ENCODE data around the gene TRA2A. TPM values are rescaled to one million over a fixed set of nuclear protein-coding genes. Genes with fewer than 3 reads are reported as not detected.

The TRA2A gene
- total RNA-seq (2014; rRNA removed) (27.6 and 28.3 TPM in 2 replicates), Bru-seq, nascent RNA (percentile 97 among the genes with signal in this experiment), BruChase-seq, experiment 1, labeled RNA remaining after a 6-hour chase (percentile 96 among the genes with signal in this experiment), BruChase-seq, experiment 2, labeled RNA remaining after a 2-hour chase (percentile 98 among the genes with signal in this experiment)
- long read RNA-seq, transcript TRA2A-201 (8 exons, 1,845 nt), result major isoform, 20 of 56 reads
- long read RNA-seq, partial matches to known transcripts, result 2 of 56 reads
- long read RNA-seq, other reads (novel, unspliced or antisense), result 33 of 56 reads

DNA sequence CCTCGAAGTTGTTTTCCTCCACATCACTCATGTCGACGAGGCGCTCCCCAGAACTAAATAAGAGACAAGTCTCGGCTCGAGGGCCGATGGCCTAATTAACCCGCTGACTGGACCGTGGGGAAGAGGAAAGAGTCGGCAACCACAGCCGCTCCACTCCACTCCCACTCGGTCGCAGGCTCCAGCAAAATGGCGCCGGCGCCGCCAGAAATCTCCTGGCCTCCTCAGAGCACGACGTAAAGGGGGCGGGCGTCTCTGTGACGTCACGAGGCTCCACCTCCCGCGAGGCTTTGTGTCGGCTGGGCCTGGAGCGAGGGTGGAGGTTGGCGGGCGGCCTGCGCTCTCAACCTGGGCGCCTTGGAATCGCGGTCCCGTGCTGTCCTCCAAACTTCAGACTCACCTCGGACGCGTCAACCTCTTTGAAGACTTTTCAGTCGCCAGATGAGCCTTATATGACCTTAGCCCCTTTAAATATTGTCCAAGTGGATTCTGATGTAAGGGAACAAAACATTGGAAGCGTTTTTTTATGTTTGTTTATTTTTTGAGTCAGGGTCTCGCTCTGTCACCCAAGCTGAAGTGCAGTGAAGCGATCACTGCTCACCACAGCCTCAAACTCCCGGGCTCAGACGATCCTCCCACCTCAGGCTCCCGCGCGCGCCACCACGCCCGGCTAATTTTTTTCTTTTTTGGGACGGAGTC, at the start of gene TRA2A:
TSS of gene TRA2A (minus strand) at position 188 of the 696 bp plus-strand sequence. CDS start at position 31, 157 bp downstream.
- Histone ChIP-seq H3F3A (ENCODE audit: low read length, unreplicated experiment) (no peaks in the 10 kb centered on the region), H3K4me2 (ENCODE audit: low read length) (peak within 1 kb of the TSS; percentile 88), H3K36me3 (ENCODE audit: low read depth, low read length) (no peaks in the 10 kb centered on the region), H3K9me2 (replicated peaks; ENCODE audit: low read length) (no peaks in the 10 kb centered on the region), H3K9me3 (ENCODE audit: low read length) (no peaks in the 10 kb centered on the region), H3K27ac (ENCODE audit: low read length) (peak within 1 kb of the TSS; percentile 81), H3K27me3 (ENCODE audit: low read length) (no peaks in the 10 kb centered on the region), H3K79me2 (ENCODE audit: low read length) (peaks cover 49% of the 10 kb centered on the region), H3K4me1 (ENCODE audit: insufficient read depth, low read length) (peaks cover 18% of the 10 kb centered on the region), H3K4me3 (ENCODE audit: low read length) (peak within 1 kb of the TSS; percentile 99), H2AFZ (ENCODE audit: low read length) (peak within 1 kb of the TSS; percentile 92), H3K9ac (ENCODE audit: low read length) (peak within 1 kb of the TSS; percentile 99), H4K20me1 (ENCODE audit: low read length) (peaks cover 45% of the 10 kb centered on the region)
- ATAC-seq (peak; percentile 91), DNase-seq (peak; percentile 94)
- POLR2A ChIA-PET (ENCODE audit: unreplicated experiment), result interaction anchor here (0.6 kb wide), 3 partner anchors 12 to 1455 kb away, joined by 3 to 8 read pairs (median 7); no protein-coding TSS in a partner anchor
- BruUV-seq (replicated peaks), result TSS peak; percentile 81
- intact Hi-C loops (cut with micrococcal nuclease), result loop anchor here (1.0 to 5.0 kb wide), 3 partner anchors 61 to 198 kb away; partner anchors contain the start of gene IGF2BP3
- TF ChIP-seq EZH2phosphoT487 (IDR thresholded peaks at IDR 0.05; ENCODE audit: borderline replicate concordance, low read length), result no peak
- no peak for TF ChIP-seq EZH2 (IDR thresholded peaks at IDR 0.05; ENCODE audit: low read length, unreplicated experiment)
- TF ChIP-seq, protein P1, sequence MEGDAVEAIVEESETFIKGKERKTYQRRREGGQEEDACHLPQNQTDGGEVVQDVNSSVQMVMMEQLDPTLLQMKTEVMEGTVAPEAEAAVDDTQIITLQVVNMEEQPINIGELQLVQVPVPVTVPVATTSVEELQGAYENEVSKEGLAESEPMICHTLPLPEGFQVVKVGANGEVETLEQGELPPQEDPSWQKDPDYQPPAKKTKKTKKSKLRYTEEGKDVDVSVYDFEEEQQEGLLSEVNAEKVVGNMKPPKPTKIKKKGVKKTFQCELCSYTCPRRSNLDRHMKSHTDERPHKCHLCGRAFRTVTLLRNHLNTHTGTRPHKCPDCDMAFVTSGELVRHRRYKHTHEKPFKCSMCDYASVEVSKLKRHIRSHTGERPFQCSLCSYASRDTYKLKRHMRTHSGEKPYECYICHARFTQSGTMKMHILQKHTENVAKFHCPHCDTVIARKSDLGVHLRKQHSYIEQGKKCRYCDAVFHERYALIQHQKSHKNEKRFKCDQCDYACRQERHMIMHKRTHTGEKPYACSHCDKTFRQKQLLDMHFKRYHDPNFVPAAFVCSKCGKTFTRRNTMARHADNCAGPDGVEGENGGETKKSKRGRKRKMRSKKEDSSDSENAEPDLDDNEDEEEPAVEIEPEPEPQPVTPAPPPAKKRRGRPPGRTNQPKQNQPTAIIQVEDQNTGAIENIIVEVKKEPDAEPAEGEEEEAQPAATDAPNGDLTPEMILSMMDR (conservative IDR thresholded peaks at IDR 0.05; ENCODE audit: low read depth, low read length), result no peak
- CTCF ChIA-PET, result no interaction called here

DNA sequence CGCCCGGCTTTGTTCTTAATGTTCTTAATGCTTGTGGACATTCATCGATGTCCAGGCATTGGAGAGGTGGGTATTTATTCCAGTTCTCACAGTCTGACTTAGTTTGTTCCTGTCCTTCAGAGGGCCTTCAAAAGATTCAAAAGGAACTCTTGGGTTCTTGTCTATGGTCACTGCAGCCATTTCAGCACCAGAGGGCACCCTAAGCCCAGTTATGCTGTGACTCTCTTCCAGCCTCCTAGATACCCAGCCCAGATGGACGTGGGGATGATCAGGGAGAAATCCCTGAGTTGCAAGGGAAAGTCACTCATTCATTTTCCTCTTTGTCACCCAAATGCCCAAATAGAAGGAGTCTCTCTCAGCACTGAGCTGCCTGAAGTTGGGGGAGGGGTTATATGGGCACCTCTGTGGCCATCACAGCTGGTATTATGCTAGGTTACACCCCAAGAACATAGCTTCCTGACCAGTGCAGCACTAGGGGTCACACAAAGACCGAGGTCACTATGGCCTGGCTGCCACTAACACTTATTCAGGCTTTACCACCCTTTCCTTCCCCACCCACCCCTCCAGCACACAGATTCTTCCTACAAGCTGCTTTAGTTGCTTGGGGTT, 38.9 kb upstream of the TRA2A start:
- Histone ChIP-seq H3K79me2 (ENCODE audit: low read length) (no peaks in the 10 kb centered on the region), H4K20me1 (ENCODE audit: low read length) (no peaks in the 10 kb centered on the region), H3K4me1 (ENCODE audit: insufficient read depth, low read length) (no peaks in the 10 kb centered on the region), H3K27ac (ENCODE audit: low read length) (no peak overlapping the region), H3K4me3 (ENCODE audit: low read length) (no peak overlapping the region), H3K9me3 (ENCODE audit: low read length) (no peaks in the 10 kb centered on the region), H3K27me3 (ENCODE audit: low read length) (no peaks in the 10 kb centered on the region), H3K9me2 (replicated peaks; ENCODE audit: low read length) (no peaks in the 10 kb centered on the region), H3F3A (ENCODE audit: low read length, unreplicated experiment) (no peaks in the 10 kb centered on the region), H2AFZ (ENCODE audit: low read length) (peak overlapping the region; percentile 52), H3K4me2 (ENCODE audit: low read length) (no peak overlapping the region), H3K9ac (ENCODE audit: low read length) (no peak overlapping the region), H3K36me3 (ENCODE audit: low read depth, low read length) (no peaks in the 10 kb centered on the region)
- DNase-seq, result peak; percentile 86
- CTCF ChIA-PET, result interaction anchor here (0.5 to 1.1 kb wide), 3 partner anchors 24 to 143 kb away, joined by 4 to 7 read pairs (median 5); no protein-coding TSS in a partner anchor
- intact Hi-C loops (cut with micrococcal nuclease), result loop anchor here (1.0 to 10.0 kb wide), 5 partner anchors 142 to 1097 kb away; partner anchors contain the start of gene PALS2
- POLR2A ChIA-PET (ENCODE audit: unreplicated experiment), result no interaction called here
- ATAC-seq, result peak; percentile 99
- no TSS peak for BruUV-seq (replicated peaks)
- TF ChIP-seq, protein P1 (conservative IDR thresholded peaks at IDR 0.05; ENCODE audit: low read depth, low read length), result peak; percentile 93
- TF ChIP-seq EZH2 (IDR thresholded peaks at IDR 0.05; ENCODE audit: low read length, unreplicated experiment) (no peak), EZH2phosphoT487 (IDR thresholded peaks at IDR 0.05; ENCODE audit: borderline replicate concordance, low read length) (no peak)
